ENCODE data around the gene FDXR.

FDXR gene, protein sequence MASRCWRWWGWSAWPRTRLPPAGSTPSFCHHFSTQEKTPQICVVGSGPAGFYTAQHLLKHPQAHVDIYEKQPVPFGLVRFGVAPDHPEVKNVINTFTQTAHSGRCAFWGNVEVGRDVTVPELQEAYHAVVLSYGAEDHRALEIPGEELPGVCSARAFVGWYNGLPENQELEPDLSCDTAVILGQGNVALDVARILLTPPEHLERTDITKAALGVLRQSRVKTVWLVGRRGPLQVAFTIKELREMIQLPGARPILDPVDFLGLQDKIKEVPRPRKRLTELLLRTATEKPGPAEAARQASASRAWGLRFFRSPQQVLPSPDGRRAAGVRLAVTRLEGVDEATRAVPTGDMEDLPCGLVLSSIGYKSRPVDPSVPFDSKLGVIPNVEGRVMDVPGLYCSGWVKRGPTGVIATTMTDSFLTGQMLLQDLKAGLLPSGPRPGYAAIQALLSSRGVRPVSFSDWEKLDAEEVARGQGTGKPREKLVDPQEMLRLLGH

DNA sequence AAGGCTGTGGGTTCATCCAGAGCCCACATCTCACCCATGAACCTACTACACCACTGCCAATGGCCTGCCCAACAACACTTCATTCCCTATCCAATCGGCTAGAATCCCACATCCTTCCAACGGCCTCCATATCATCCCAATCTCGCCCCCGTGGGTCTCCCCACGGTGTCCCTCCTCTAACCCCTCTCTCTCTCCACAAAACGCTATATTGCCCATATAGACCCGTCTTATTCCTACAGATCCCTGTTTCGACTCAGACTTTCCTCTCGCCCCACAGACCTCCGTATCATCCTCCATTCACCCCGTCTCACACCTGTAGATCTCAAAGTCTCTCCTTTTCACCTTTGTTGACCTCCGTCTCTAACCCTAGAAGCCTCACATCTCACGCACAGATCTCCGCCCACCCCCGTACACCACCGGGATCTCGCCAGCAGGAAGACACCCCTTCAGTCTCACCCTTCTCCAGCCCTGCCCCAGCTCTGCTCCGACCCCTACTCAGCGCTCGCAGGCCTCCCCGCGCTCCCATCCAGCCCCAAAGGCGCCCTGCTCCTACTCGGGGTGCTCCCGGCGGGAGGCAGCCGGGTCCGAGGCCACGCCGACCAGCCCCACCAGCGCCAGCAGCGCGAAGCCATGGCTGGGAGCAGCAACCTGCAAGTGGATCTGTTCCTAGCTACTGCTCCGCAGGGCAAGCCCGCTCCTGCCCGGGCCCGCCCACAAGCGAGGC, at the start of gene FDXR:
TSS of gene FDXR (minus strand) at position 682 of the 724 bp plus-strand sequence. CDS start at position 632, 50 bp downstream.
- no peaks in the 10 kb centered on the region for H3K9me3 ChIP-seq (ENCODE audit: severe bottlenecking)
- peaks cover 16% of the 10 kb centered on the region for H3K36me3 ChIP-seq
- H3K27ac ChIP-seq: peak within 1 kb of the TSS; percentile 96
- DNase-seq: no peak
- H3K4me3 ChIP-seq (ENCODE audit: low read depth, low read length): peak within 1 kb of the TSS; percentile 89
- TF ChIP-seq, protein P1, sequence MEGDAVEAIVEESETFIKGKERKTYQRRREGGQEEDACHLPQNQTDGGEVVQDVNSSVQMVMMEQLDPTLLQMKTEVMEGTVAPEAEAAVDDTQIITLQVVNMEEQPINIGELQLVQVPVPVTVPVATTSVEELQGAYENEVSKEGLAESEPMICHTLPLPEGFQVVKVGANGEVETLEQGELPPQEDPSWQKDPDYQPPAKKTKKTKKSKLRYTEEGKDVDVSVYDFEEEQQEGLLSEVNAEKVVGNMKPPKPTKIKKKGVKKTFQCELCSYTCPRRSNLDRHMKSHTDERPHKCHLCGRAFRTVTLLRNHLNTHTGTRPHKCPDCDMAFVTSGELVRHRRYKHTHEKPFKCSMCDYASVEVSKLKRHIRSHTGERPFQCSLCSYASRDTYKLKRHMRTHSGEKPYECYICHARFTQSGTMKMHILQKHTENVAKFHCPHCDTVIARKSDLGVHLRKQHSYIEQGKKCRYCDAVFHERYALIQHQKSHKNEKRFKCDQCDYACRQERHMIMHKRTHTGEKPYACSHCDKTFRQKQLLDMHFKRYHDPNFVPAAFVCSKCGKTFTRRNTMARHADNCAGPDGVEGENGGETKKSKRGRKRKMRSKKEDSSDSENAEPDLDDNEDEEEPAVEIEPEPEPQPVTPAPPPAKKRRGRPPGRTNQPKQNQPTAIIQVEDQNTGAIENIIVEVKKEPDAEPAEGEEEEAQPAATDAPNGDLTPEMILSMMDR (IDR thresholded peaks at IDR 0.05; ENCODE audit: low read depth, low read length): no peak
- no peaks in the 10 kb centered on the region for H3K27me3 ChIP-seq (ENCODE audit: insufficient read depth, low read depth, severe bottlenecking)

- H3K36me3 ChIP-seq: no peaks in the 10 kb centered on the region
- no peak for DNase-seq
- peak overlapping the region; percentile 60; the same call in 1 of the 2 replicates for H3K4me3 ChIP-seq (ENCODE audit: low read depth, low read length)
- no peaks in the 10 kb centered on the region for H3K9me3 ChIP-seq (ENCODE audit: severe bottlenecking)
- H3K27me3 ChIP-seq (ENCODE audit: insufficient read depth, low read depth, severe bottlenecking): peaks cover 23% of the 10 kb centered on the region
- TF ChIP-seq, protein P1 (IDR thresholded peaks at IDR 0.05; ENCODE audit: low read depth, low read length): no peak
- H3K27ac ChIP-seq: no peak overlapping the region
Measured at GRCh38 chr17:74922172-74922571, 49.4 kb upstream of the FDXR start.

GRCh38 chr17:74921769-74922168, 49.0 kb upstream of the FDXR start:
- H3K36me3 ChIP-seq: no peaks in the 10 kb centered on the region
- peaks cover 23% of the 10 kb centered on the region for H3K27me3 ChIP-seq (ENCODE audit: insufficient read depth, low read depth, severe bottlenecking)
- no peak overlapping the region for H3K4me3 ChIP-seq (ENCODE audit: low read depth, low read length)
- DNase-seq: no peak
- no peak overlapping the region for H3K27ac ChIP-seq
- TF ChIP-seq, protein P1 (IDR thresholded peaks at IDR 0.05; ENCODE audit: low read depth, low read length): no peak
- no peaks in the 10 kb centered on the region for H3K9me3 ChIP-seq (ENCODE audit: severe bottlenecking)

DNA sequence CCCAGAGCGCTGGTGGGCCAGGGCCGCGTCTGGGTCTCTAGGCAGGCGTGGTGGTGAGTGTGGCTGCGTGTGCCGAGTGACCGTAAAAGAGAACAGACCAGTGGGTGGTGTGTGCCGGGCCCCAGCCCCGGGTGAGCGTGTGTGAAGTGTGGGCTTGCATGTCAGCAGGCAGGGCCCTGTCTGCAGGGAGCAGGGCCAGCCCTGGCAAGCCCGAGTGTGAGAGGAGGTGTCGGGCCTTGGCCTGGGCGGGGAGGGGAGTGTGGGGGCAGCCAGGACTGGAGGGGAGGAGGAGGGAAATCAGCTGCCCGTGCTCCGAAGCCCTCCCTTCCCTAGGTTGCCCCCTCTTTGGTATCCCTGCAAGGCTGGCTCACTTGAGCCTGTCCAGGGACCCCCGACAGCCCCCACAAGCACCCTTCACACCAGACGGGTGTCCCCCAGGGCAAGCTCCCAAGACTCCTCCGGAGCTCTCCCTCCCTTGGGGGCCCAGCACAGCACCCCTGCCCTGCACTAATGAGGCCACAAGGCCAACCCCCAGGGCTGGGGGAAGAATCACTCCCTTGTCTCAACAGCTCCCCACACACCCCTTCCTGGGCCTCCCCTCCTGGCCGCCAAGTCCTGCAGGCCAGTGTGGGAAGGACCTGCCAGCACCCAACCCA, 48.4 kb upstream of the FDXR start:
- no peak overlapping the region for H3K4me3 ChIP-seq (ENCODE audit: low read depth, low read length)
- TF ChIP-seq, protein P1 (IDR thresholded peaks at IDR 0.05; ENCODE audit: low read depth, low read length): no peak
- H3K9me3 ChIP-seq (ENCODE audit: severe bottlenecking): no peaks in the 10 kb centered on the region
- no peak for DNase-seq
- peaks cover 23% of the 10 kb centered on the region for H3K27me3 ChIP-seq (ENCODE audit: insufficient read depth, low read depth, severe bottlenecking)
- H3K27ac ChIP-seq: no peak overlapping the region
- H3K36me3 ChIP-seq: no peaks in the 10 kb centered on the region

- TF ChIP-seq, protein P1 (IDR thresholded peaks at IDR 0.05; ENCODE audit: low read depth, low read length): no peak
- DNase-seq: no peak
- Histone ChIP-seq H3K4me3 (ENCODE audit: low read depth, low read length) (no peak overlapping the region), H3K27me3 (ENCODE audit: insufficient read depth, low read depth, severe bottlenecking) (peaks cover 20% of the 10 kb centered on the region), H3K9me3 (ENCODE audit: severe bottlenecking) (no peaks in the 10 kb centered on the region), H3K36me3 (no peaks in the 10 kb centered on the region), H3K27ac (no peak overlapping the region)
Measured at GRCh38 chr17:74920642-74921025, 47.8 kb upstream of the FDXR start.

All from WERI-Rb-1 (cell line).